ENCODE data around the gene UBE2U.

The UBE2U gene

GRCh38 chr1:64291931-64292330 lies 88.5 kb downstream of the UBE2U start:
- DNase-seq (ENCODE audit: low read depth in 4 of 4, low spot score in 1 of 4): no peak

DNA sequence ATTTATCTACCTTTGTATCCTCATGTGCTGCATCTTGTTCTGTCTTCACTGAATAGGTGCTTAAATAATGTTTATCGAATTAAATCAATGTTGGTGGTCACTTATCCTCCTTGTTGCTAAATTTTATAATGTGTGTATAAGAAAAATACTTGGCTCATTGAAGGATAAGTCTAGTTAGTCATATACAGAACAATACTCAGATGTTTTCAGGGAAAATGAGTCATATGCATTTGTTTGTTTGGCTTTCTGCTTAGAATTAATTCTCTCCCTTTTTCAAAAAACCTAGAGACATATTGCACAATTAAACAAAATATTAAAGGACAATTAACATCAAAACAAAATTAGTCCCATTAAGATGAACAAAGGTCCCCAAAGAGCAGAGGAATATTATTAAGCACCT lies 89.0 kb downstream of the UBE2U start:
- DNase-seq (ENCODE audit: low read depth in 4 of 4, low spot score in 1 of 4): no peak

DNA sequence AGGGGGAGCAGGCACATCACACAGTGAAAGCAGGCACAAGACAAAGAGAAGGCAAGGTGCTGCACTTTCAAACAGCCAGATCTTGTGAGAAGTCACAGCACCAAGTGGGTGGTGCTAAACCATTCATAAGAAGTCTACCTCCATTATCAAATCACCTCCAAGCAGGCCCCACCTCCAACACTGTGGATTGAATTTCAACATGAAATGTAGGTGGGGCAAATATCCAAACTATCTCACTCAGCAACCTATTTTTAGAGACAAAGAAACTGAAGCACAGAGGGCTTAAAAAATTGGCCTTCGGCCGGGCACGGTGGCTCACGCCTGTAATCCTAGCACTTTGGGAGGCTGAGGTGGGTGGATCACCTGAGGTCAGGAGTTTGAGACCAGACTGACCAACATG lies 90.4 kb downstream of the UBE2U start:
- DNase-seq (ENCODE audit: low read depth in 4 of 4, low spot score in 1 of 4): no peak

- DNase-seq (ENCODE audit: low read depth in 4 of 4, low spot score in 1 of 4): no peak
These were observed 91.7 kb downstream of the UBE2U start for GRCh38 chr1:64295136-64295535.

- DNase-seq (ENCODE audit: low read depth in 4 of 4, low spot score in 1 of 4): no peak
These were observed 92.1 kb downstream of the UBE2U start for GRCh38 chr1:64295561-64295960.

DNA sequence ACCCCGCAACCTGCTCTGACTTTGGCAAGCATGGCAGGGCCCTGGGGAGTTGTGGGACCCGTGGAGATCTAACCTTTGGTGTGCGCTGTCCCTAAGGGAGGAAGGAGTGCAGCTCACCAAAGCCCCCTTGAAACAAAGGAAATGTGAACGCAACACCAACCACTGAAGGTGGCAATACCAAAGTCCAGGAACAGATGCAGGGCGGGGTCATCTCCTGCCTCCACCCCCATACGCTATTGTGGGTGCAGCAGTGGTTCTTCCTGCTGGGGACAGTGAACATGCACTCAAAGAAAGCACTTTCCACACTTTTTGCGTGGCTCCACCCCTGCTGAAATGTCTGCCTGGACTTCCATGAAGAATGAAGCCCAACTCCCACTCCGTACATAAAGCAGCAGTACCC lies 93.0 kb downstream of the UBE2U start:
- no peak for DNase-seq (ENCODE audit: low read depth in 4 of 4, low spot score in 1 of 4)

DNA sequence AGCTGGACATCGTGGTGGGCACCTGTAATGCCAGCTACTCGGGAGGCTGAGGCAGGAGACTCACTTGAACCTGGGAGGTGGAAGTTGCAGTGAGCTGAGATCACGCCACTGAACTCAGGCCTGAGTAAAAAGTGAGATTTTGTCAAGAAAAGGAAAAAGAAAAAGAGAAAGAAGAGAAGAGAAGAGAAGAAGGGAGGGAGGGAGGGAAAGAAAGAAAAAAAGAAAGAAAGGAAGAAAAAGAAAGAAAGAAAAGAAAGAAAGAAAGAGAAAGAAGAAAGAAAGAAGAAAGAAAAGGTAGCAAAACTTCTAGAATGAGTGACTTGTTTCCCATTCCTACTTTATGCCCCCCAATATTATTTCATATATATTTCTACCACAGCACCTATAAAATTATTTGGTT lies 98.8 kb downstream of the UBE2U start:
- DNase-seq (ENCODE audit: low read depth in 4 of 4, low spot score in 1 of 4): no peak

DNA sequence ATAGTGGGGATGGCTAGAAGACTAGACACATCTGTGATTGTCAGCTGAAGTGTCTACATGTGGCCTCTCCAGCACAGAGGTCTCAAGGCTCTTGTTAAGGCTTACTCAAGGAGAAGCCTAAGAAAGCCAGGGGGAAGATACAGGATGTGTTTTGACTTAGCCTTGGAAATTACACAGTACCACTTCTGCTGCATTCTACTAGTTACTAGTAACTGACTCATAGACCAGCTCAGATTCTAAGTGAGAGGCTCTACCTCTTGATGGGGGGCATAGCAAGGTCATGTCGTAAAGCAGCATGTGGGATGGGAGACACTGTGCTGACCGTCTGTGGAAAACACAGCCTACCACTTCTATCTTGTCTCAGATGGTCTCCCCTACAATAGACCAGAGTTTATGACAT lies 99.5 kb downstream of the UBE2U start:
- no peak for DNase-seq (ENCODE audit: low read depth in 4 of 4, low spot score in 1 of 4)

- no peak for DNase-seq (ENCODE audit: low read depth in 4 of 4, low spot score in 1 of 4)
These were observed 101.4 kb downstream of the UBE2U start for GRCh38 chr1:64304823-64305222.

DNA sequence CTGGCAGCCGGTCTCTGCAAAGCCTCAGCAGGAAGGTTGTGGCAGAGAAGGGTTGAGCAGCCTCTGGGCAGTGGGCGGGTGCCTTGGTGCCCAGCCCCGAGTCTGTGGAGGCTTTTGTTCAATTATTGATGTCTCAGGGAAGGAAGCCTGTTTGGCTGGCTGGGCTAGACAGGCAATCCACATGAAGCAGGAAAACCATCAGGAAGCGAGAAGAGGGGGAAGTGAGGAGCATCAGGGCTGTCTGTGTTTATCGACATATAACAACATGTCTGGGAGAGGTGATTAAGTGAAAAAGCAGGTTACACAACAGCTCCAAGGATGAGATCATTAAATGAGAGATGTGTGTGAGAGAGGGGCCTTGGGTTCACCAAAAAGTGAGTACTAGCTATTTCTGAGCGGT lies 105.4 kb downstream of the UBE2U start:
- DNase-seq (ENCODE audit: low read depth in 4 of 4, low spot score in 1 of 4): no peak

GRCh38 chr1:64309431-64309831 lies 106.0 kb downstream of the UBE2U start:
- DNase-seq (ENCODE audit: low read depth in 4 of 4, low spot score in 1 of 4): no peak

DNA sequence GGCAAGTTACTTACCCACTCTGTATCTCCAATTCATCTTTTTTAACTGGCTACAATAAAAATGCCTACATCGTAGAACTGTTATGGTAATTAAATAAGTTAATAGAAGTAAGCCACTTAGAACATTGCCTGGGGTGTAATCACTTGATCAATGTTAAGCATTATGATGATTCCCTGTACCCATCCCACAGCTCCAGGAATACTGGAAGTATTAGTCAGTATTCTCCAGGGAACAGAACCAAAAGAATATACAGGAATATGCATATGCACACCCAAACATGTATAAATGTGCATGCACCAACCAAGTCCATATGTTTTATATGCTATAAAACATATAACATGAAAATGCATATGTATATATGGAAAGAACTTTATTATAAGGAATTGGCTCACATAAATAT lies 107.3 kb downstream of the UBE2U start:
- no peak for DNase-seq (ENCODE audit: low read depth in 4 of 4, low spot score in 1 of 4)

DNA sequence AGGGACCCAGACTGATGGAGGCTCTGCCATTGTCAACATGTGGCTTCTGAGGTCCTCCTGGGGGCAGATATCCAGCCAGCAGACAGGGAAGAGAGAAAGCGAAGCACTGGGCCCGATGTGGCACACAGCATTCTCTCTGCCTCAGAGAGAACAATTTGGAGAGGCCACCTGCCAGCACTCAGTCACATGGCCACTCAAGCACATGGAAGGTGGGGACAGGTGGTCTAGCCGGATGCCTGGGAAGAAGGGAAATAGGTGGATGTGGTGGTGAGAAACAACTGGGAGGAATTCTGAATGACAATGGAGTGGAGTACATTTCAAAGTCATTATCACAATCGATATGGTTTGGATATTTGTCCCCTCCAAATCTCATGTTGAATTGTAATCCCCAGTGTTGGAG lies 109.0 kb downstream of the UBE2U start:
- DNase-seq (ENCODE audit: low read depth in 4 of 4, low spot score in 1 of 4): no peak

- no peak for DNase-seq (ENCODE audit: low read depth in 4 of 4, low spot score in 1 of 4)
These were observed 112.0 kb downstream of the UBE2U start for GRCh38 chr1:64315402-64315801.

Measured in stimulated activated CD4-positive, alpha-beta T cell treated with anti-CD3 and anti-CD28 coated beads, Interleukin-1b, Interleukin-23, amount 100 ng/mL, for 24 hours (primary cell).